Liver (tissue), 9 donors: ENCODE data around the gene GFRA4. TPM values are rescaled to one million over a fixed set of nuclear protein-coding genes. Genes with fewer than 3 reads are reported as not detected.

ENCODE experiments used
- DNase-seq: peaks from one replicate; pipeline ENCODE4 v3.0.0-alpha.2; 2017; ENCODE audit warnings: low spot score
- H3K27ac ChIP-seq, 2 donors: one replicate each; pipeline ENCODE4 v1.7.0; 2013; ENCODE audit warnings: inconsistent platforms in 2 of 2, low read length in 2 of 2, control low read depth in 1 of 2, low read depth in 1 of 2, mild to moderate bottlenecking in 1 of 2
- H3K27me3 ChIP-seq, 4 donors: one replicate each; pipeline versions ENCODE4 v1.6.1 to v1.7.0; 2013; ENCODE audit warnings: low read length in 3 of 4, inconsistent platforms in 1 of 4, mild to moderate bottlenecking in 1 of 4, moderate library complexity in 1 of 4; ENCODE audit not compliant: control insufficient read depth in 4 of 4, insufficient read depth in 4 of 4
- H3K36me3 ChIP-seq, 4 donors: one replicate each; pipeline versions ENCODE4 v1.6.1 to v1.7.0; 2013; ENCODE audit warnings: low read length in 3 of 4, mild to moderate bottlenecking in 3 of 4, low read depth in 1 of 4, moderate library complexity in 1 of 4; ENCODE audit not compliant: control insufficient read depth in 4 of 4, insufficient read depth in 3 of 4
- H3K4me1 ChIP-seq, 4 donors: one replicate each; pipeline versions ENCODE4 v1.6.1 to v1.7.0; 2013; ENCODE audit warnings: low read length in 3 of 4, mild to moderate bottlenecking in 3 of 4, moderate library complexity in 1 of 4; ENCODE audit not compliant: control insufficient read depth in 4 of 4, insufficient read depth in 4 of 4
- H3K4me3 ChIP-seq, 3 donors: one replicate each; pipeline versions ENCODE4 v1.6.1 to v1.7.0; 2013; ENCODE audit warnings: low read length in 3 of 3, control low read depth in 1 of 3, low read depth in 1 of 3, mild to moderate bottlenecking in 1 of 3
- H3K9ac ChIP-seq, 2 donors: one replicate each; pipeline ENCODE4 v1.7.0; 2013; ENCODE audit warnings: low read length in 2 of 2, mild to moderate bottlenecking in 2 of 2, moderate library complexity in 2 of 2, control low read depth in 1 of 2, low read depth in 1 of 2
- H3K9me3 ChIP-seq, 4 donors: one replicate each; pipeline versions ENCODE4 v1.6.1 to v1.7.0; 2013; ENCODE audit warnings: low read length in 3 of 4; ENCODE audit not compliant: control insufficient read depth in 4 of 4
- EGR1 ChIP-seq, 2 donors: IDR thresholded peaks; 2 replicates each; pipeline ENCODE4 v1.6.1; 2016 to 2018; ENCODE audit warnings: antibody characterized with exemption in 2 of 2, low read depth in 2 of 2
- FOXA1 ChIP-seq: IDR thresholded peaks from 2 replicates; pipeline ENCODE4 v1.6.1; 2016; ENCODE audit warnings: antibody characterized with exemption
- FOXA2 ChIP-seq: IDR thresholded peaks from 2 replicates; pipeline ENCODE4 v1.6.1; 2016; ENCODE audit warnings: antibody characterized with exemption
- GABPA ChIP-seq, 2 donors: IDR thresholded peaks in 1 of 2; conservative IDR thresholded peaks in 1 of 2; 2 replicates each; pipeline ENCODE4 v1.6.1; 2016; ENCODE audit warnings: antibody characterized with exemption in 2 of 2, mild to moderate bottlenecking in 1 of 2, moderate library complexity in 1 of 2
- HNF4G ChIP-seq: IDR thresholded peaks from 2 replicates; pipeline ENCODE4 v1.6.1; 2016; ENCODE audit warnings: antibody characterized with exemption
- JUND ChIP-seq, 2 donors: IDR thresholded peaks; 2 replicates each; pipeline ENCODE4 v1.6.1; 2016; ENCODE audit warnings: antibody characterized with exemption in 2 of 2
- MAX ChIP-seq: IDR thresholded peaks from 2 replicates; pipeline ENCODE4 v1.6.1; 2016; ENCODE audit warnings: antibody characterized with exemption
- NR2F2 ChIP-seq: IDR thresholded peaks from 2 replicates; pipeline ENCODE4 v1.6.1; 2016; ENCODE audit warnings: antibody characterized with exemption
- RAD21 ChIP-seq, 2 donors: IDR thresholded peaks; 2 replicates each; pipeline ENCODE4 v1.6.1; 2016; ENCODE audit warnings: antibody characterized with exemption in 2 of 2, mild to moderate bottlenecking in 2 of 2
- REST ChIP-seq: IDR thresholded peaks from 2 replicates; pipeline ENCODE4 v1.6.1; 2016; ENCODE audit warnings: antibody characterized with exemption, mild to moderate bottlenecking
- RXRA ChIP-seq, 2 donors: IDR thresholded peaks; 2 replicates each; pipeline ENCODE4 v1.6.1; 2017 to 2018; ENCODE audit warnings: antibody characterized with exemption in 2 of 2, mild to moderate bottlenecking in 1 of 2
- TAF1 ChIP-seq: conservative IDR thresholded peaks from 2 replicates; pipeline ENCODE4 v1.6.1; 2016; ENCODE audit warnings: antibody characterized with exemption, mild to moderate bottlenecking
- YY1 ChIP-seq: IDR thresholded peaks from 2 replicates; pipeline ENCODE4 v1.6.1; 2016; ENCODE audit warnings: antibody characterized with exemption, mild to moderate bottlenecking
- ZBTB33 ChIP-seq: IDR thresholded peaks from 2 replicates; pipeline ENCODE4 v1.6.1; 2016; ENCODE audit warnings: antibody characterized with exemption
- WGBS: extraction: QIAGEN DNeasy Blood & Tissue Kit; methylation state at CpG from one replicate; pipeline ENCODE4 v1.1.7; 2013; 5-methylcytosine and 5-hydroxymethylcytosine counted together
- polyA plus RNA-seq, 2 donors: library from polyadenylated mRNA; stranded (reverse) in 1 of 2; unstranded in 1 of 2; fragments of 200-250 nt in 1 of 2; fragments of >200 nt in 1 of 2; fragmentation: Nextera tagmentation in 1 of 2; extraction: Ambion mirVana in 1 of 2; gene quantifications; one replicate each; pipeline versions ENCODE4 v1.2.1 to v1.2.3, GENCODE V29; 2013 to 2015
- total RNA-seq, 2 donors: library from RNA; depleted of rRNA; stranded (reverse); fragments of >200 nt; gene quantifications; one replicate each; pipeline ENCODE4 v1.2.3, GENCODE V29; 2014
- TF ChIP-seq, protein P1 (sequence below): IDR thresholded peaks from 2 replicates; pipeline ENCODE4 v1.6.1; 2016; ENCODE audit warnings: antibody characterized with exemption
- TF ChIP-seq, protein P2 (sequence below): fragments of 150-350 bp; IDR thresholded peaks from 2 replicates; pipeline ENCODE4 v1.5.1; 2017; ENCODE audit warnings: improper control_type of control experiment, low read depth, low read length; ENCODE audit not compliant: missing input control
- donor health status: healthy.
- donor health status: healthy.
- donor health status: healthy.
- donor health status: healthy.
- donor health status: healthy.

Gene GFRA4
- not detected for total RNA-seq
- polyA plus RNA-seq, result not detected

GRCh38 chr20:3663031-3663701 is at the start of gene GFRA4:
TSS of gene GFRA4 (minus strand) at chr20:3663399. CDS start at chr20:3663399, 0 bp downstream.
- peaks cover 0 to 8% (median 3%) of the 10 kb centered on the region in 4 donors for H3K4me1 ChIP-seq
- peaks cover 0 to 23% (median 5%) of the 10 kb centered on the region in 4 donors for H3K27me3 ChIP-seq
- 59% methylated on average over 19 of the region's 19 CpGs for WGBS
- no peak within 1 kb of the TSS for H3K4me3 ChIP-seq
- H3K9ac ChIP-seq, result no peak within 1 kb of the TSS
- H3K36me3 ChIP-seq, result no peaks in the 10 kb centered on the region
- DNase-seq, result no peak
- no peak within 1 kb of the TSS for H3K27ac ChIP-seq
- H3K9me3 ChIP-seq, result no peaks in the 10 kb centered on the region
- TF ChIP-seq YY1, result no peak
- no peak for TF ChIP-seq JUND (IDR thresholded peaks at IDR 0.05)
- TF ChIP-seq, protein P1, sequence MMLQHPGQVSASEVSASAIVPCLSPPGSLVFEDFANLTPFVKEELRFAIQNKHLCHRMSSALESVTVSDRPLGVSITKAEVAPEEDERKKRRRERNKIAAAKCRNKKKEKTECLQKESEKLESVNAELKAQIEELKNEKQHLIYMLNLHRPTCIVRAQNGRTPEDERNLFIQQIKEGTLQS, result no peak
- TF ChIP-seq RAD21 (IDR thresholded peaks at IDR 0.05), result no peak
- TF ChIP-seq NR2F2, result no peak
- TF ChIP-seq EGR1 (IDR thresholded peaks at IDR 0.05; ENCODE audit: low read depth in 2 of 2), result no peak
- no peak for TF ChIP-seq HNF4G
- TF ChIP-seq RXRA (IDR thresholded peaks at IDR 0.05), result no peak
- TF ChIP-seq, protein P2, sequence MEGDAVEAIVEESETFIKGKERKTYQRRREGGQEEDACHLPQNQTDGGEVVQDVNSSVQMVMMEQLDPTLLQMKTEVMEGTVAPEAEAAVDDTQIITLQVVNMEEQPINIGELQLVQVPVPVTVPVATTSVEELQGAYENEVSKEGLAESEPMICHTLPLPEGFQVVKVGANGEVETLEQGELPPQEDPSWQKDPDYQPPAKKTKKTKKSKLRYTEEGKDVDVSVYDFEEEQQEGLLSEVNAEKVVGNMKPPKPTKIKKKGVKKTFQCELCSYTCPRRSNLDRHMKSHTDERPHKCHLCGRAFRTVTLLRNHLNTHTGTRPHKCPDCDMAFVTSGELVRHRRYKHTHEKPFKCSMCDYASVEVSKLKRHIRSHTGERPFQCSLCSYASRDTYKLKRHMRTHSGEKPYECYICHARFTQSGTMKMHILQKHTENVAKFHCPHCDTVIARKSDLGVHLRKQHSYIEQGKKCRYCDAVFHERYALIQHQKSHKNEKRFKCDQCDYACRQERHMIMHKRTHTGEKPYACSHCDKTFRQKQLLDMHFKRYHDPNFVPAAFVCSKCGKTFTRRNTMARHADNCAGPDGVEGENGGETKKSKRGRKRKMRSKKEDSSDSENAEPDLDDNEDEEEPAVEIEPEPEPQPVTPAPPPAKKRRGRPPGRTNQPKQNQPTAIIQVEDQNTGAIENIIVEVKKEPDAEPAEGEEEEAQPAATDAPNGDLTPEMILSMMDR, result no peak

DNA sequence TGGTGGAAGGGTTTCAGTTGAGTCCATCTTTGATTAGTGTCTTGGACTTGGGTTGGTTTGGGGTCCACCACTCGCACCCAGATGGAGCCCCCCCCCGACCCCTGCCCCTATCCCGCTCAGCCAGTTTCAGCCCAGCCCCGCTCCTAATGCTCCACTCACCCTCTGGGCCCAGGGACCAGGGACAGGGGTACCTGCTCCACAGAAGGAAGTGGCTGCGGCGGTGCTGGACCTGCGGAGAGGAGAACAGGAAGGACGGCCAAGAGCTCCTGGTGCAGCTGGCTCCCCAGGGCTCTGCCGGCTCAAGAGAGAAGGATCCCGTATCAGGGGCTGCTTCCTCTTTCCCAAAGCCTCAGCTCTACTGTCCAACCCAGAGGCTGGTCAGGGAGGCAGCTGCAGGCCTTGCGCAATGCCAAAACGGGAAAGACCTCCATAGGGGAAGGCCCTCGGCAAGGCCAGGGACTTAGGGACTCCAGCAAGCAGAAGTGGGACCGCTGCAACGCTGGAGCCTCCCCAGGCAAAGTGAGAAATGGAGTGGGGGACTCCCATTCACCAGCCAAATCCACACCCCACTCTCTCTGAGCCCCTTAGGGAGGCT is 49.2 kb upstream of the GFRA4 start, which contains the start of gene SIGLEC1:
TSS of gene SIGLEC1 (minus strand) at position 322 of the 595 bp plus-strand sequence. CDS start 5,472 bp downstream, outside the sequence.
- no peaks in the 10 kb centered on the region for H3K27me3 ChIP-seq
- no peak for TF ChIP-seq MAX
- no peak for TF ChIP-seq RAD21 (IDR thresholded peaks at IDR 0.05)
- TF ChIP-seq REST, result no peak
- no peak for TF ChIP-seq GABPA (IDR thresholded peaks at IDR 0.05 in 1 of 2, conservative IDR thresholded peaks at IDR 0.05 in 1 of 2)
- no peak for TF ChIP-seq EGR1 (IDR thresholded peaks at IDR 0.05; ENCODE audit: low read depth in 2 of 2)
- TF ChIP-seq TAF1, result no peak
- TF ChIP-seq, protein P2, result no peak
- TF ChIP-seq YY1, result no peak
- no peak for TF ChIP-seq FOXA1
- no peak for TF ChIP-seq JUND (IDR thresholded peaks at IDR 0.05)
- TF ChIP-seq, protein P1, result no peak
- no peak for TF ChIP-seq ZBTB33
- TF ChIP-seq HNF4G, result no peak
- TF ChIP-seq FOXA2, result no peak
- TF ChIP-seq NR2F2, result no peak
- no peak for TF ChIP-seq RXRA (IDR thresholded peaks at IDR 0.05)
- no peak within 1 kb of the TSS for H3K4me3 ChIP-seq
- H3K4me1 ChIP-seq, result no peaks in the 10 kb centered on the region
- H3K9ac ChIP-seq, result no peak within 1 kb of the TSS
- no peak for DNase-seq
- no peak within 1 kb of the TSS for H3K27ac ChIP-seq
- H3K36me3 ChIP-seq, result no peaks in the 10 kb centered on the region
- 75% methylated on average over 15 of the region's 15 CpGs for WGBS
- H3K9me3 ChIP-seq, result no peaks in the 10 kb centered on the region
